Skeletal muscle satellite cell (primary cell): Measurements from ENCODE around the gene SNX17. TPM values are rescaled to one million over a fixed set of nuclear protein-coding genes. Genes with fewer than 3 reads are reported as not detected.
A peak's percentile ranks its signal among the peaks of the same experiment; 100 is the strongest.

Experiments used
- H3K27me3 ChIP-seq: 2 replicates; pipeline ENCODE4 v1.7.0; 2013; ENCODE audit warnings: low read length; ENCODE audit not compliant: control insufficient read depth, insufficient read depth
- H3K36me3 ChIP-seq: 2 replicates; pipeline ENCODE4 v1.7.0; 2013; ENCODE audit warnings: mild to moderate bottlenecking, control low read depth, low read length; ENCODE audit not compliant: insufficient read depth
- H3K4me1 ChIP-seq: 2 replicates; pipeline ENCODE4 v1.7.0; 2013; ENCODE audit warnings: low read length; ENCODE audit not compliant: control insufficient read depth, insufficient read depth
- H3K4me2 ChIP-seq: 2 replicates; pipeline ENCODE4 v1.7.0; 2013; ENCODE audit warnings: mild to moderate bottlenecking, low read length
- H3K4me3 ChIP-seq: 2 replicates; pipeline ENCODE4 v1.7.0; 2013; ENCODE audit warnings: low read length
- H3K9ac ChIP-seq: 2 replicates; pipeline ENCODE4 v1.7.0; 2013; ENCODE audit warnings: mild to moderate bottlenecking, low read depth, low read length, moderate library complexity
- H3K9me3 ChIP-seq: replicated peaks from 2 replicates; pipeline ENCODE4 v1.7.0; 2013; ENCODE audit warnings: mild to moderate bottlenecking, control low read depth, low read length
- total RNA-seq: library from RNA; depleted of rRNA; stranded (reverse); fragments of >200 nt; gene quantifications from 2 replicates; pipeline ENCODE4 v1.2.3, GENCODE V29; 2012; rRNA removed

The SNX17 gene
- total RNA-seq: 109 and 121 TPM in 2 replicates

GRCh38 chr2:27370026-27370815, at the start of gene SNX17, which contains the start of gene EIF2B4:
Gene SNX17 (plus strand): TSS chr2:27370616. CDS start chr2:27370744, 128 bp downstream.
Gene EIF2B4 (minus strand): TSS chr2:27370338. CDS start chr2:27370314, 24 bp downstream.
- Histone ChIP-seq H3K9me3 (no peaks in the 10 kb centered on the region), H3K27me3 (no peaks in the 10 kb centered on the region), H3K4me3 (peak within 1 kb of the TSS; percentile 94), H3K36me3 (peaks cover 63% of the 10 kb centered on the region), H3K4me1 (peaks cover 20% of the 10 kb centered on the region), H3K4me2 (peak within 1 kb of the TSS; percentile 94), H3K9ac (peak within 1 kb of the TSS; percentile 98)

GRCh38 chr2:27320958-27321543, 49.4 kb upstream of the SNX17 start:
- peaks cover 22% of the 10 kb centered on the region for H3K36me3 ChIP-seq
- H3K9me3 ChIP-seq: no peaks in the 10 kb centered on the region
- peak overlapping the region; percentile 91 for H3K4me2 ChIP-seq
- no peaks in the 10 kb centered on the region for H3K27me3 ChIP-seq
- H3K9ac ChIP-seq: peak overlapping the region; percentile 93
- peaks cover 29% of the 10 kb centered on the region for H3K4me1 ChIP-seq
- peak overlapping the region; percentile 82 for H3K4me3 ChIP-seq

- Histone ChIP-seq H3K9ac (peak overlapping the region; percentile 93), H3K4me2 (peak overlapping the region; percentile 91), H3K4me3 (peak overlapping the region; percentile 82)
Observed at GRCh38 chr2:27322301-27322765, 48.1 kb upstream of the SNX17 start.

GRCh38 chr2:27322766-27323595, 47.4 kb upstream of the SNX17 start, which contains the start of gene MPV17:
Gene MPV17 (minus strand): TSS chr2:27323097. CDS start chr2:27322517, 580 bp downstream.
- peaks cover 26% of the 10 kb centered on the region for H3K4me1 ChIP-seq
- H3K36me3 ChIP-seq: peaks cover 22% of the 10 kb centered on the region
- peak within 1 kb of the TSS; percentile 93 for H3K9ac ChIP-seq
- H3K4me3 ChIP-seq: peak within 1 kb of the TSS; percentile 82
- H3K4me2 ChIP-seq: peak within 1 kb of the TSS; percentile 91
- H3K27me3 ChIP-seq: no peaks in the 10 kb centered on the region
- no peaks in the 10 kb centered on the region for H3K9me3 ChIP-seq

More at GRCh38 chr2:27322301-27322765, 48.1 kb upstream of the SNX17 start:
- Histone ChIP-seq H3K9me3 (no peaks in the 10 kb centered on the region), H3K36me3 (peaks cover 22% of the 10 kb centered on the region), H3K4me1 (peaks cover 26% of the 10 kb centered on the region), H3K27me3 (no peaks in the 10 kb centered on the region)

GRCh38 chr2:27323596-27324285, 46.7 kb upstream of the SNX17 start:
- peak overlapping the region; percentile 82 for H3K4me3 ChIP-seq
- H3K9me3 ChIP-seq: no peaks in the 10 kb centered on the region
- H3K27me3 ChIP-seq: no peaks in the 10 kb centered on the region
- H3K36me3 ChIP-seq: peaks cover 29% of the 10 kb centered on the region
- peaks cover 26% of the 10 kb centered on the region for H3K4me1 ChIP-seq
- peak overlapping the region; percentile 91 for H3K4me2 ChIP-seq
- H3K9ac ChIP-seq: peak overlapping the region; percentile 93

- Histone ChIP-seq H3K4me3 (no peak overlapping the region), H3K9ac (no peak overlapping the region), H3K9me3 (no peaks in the 10 kb centered on the region), H3K4me2 (no peak overlapping the region), H3K4me1 (peaks cover 26% of the 10 kb centered on the region), H3K36me3 (peaks cover 39% of the 10 kb centered on the region), H3K27me3 (no peaks in the 10 kb centered on the region)
Observed at GRCh38 chr2:27324720-27325119, 45.7 kb upstream of the SNX17 start.

- Histone ChIP-seq H3K9ac (no peak overlapping the region), H3K4me2 (no peak overlapping the region), H3K4me1 (no peaks in the 10 kb centered on the region), H3K4me3 (no peak overlapping the region), H3K27me3 (no peaks in the 10 kb centered on the region), H3K9me3 (no peaks in the 10 kb centered on the region), H3K36me3 (peaks cover 52% of the 10 kb centered on the region)
Observed at GRCh38 chr2:27335311-27335710, 35.1 kb upstream of the SNX17 start.

GRCh38 chr2:27336173-27336572, 34.2 kb upstream of the SNX17 start:
- peaks cover 52% of the 10 kb centered on the region for H3K36me3 ChIP-seq
- H3K4me2 ChIP-seq: no peak overlapping the region
- no peaks in the 10 kb centered on the region for H3K4me1 ChIP-seq
- H3K4me3 ChIP-seq: no peak overlapping the region
- no peaks in the 10 kb centered on the region for H3K27me3 ChIP-seq
- H3K9me3 ChIP-seq: no peaks in the 10 kb centered on the region
- H3K9ac ChIP-seq: no peak overlapping the region

- peaks cover 4% of the 10 kb centered on the region for H3K4me1 ChIP-seq
- H3K27me3 ChIP-seq: no peaks in the 10 kb centered on the region
- no peak overlapping the region for H3K9ac ChIP-seq
- H3K36me3 ChIP-seq: peaks cover 2% of the 10 kb centered on the region
- no peak overlapping the region for H3K4me2 ChIP-seq
- no peaks in the 10 kb centered on the region for H3K9me3 ChIP-seq
- H3K4me3 ChIP-seq: no peak overlapping the region
Observed at GRCh38 chr2:27347641-27348040, 22.8 kb upstream of the SNX17 start.

GRCh38 chr2:27350106-27350693, 20.2 kb upstream of the SNX17 start:
- Histone ChIP-seq H3K4me3 (no peak overlapping the region), H3K9ac (no peak overlapping the region), H3K36me3 (no peaks in the 10 kb centered on the region), H3K9me3 (no peaks in the 10 kb centered on the region), H3K27me3 (no peaks in the 10 kb centered on the region), H3K4me1 (peaks cover 22% of the 10 kb centered on the region), H3K4me2 (no peak overlapping the region)
